ENCODE results near the gene TMEM123. TPM values are rescaled to one million over a fixed set of nuclear protein-coding genes. Genes with fewer than 3 reads are reported as not detected.

TMEM123 gene
- total RNA-seq, 2 experiments from 2014 or later, result 288 to 307 TPM

DNA sequence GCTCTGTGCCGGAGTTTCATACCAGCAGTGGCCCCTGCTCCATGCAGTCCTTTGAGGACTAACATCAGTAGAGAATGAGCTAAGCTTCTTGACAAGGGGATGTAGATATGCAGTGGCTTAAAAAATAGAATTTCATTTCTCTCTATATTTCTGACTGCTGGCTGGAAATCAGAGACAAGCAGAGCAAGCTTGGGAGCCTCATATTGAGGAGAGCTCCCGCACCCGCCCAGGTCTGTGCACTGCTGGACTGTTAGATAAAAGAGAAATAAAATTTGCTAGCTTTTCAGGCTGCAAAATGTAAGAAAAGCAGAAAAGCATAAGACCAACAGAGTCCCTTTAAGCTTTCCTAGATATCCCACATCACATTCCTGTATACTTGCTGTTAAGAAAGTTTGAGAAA, 46.6 kb upstream of the TMEM123 start:
- Mint-ChIP-seq H3K27ac (no peak overlapping the region), H3K4me3 (no peak overlapping the region), H3K27me3 (peaks cover 6% of the 10 kb centered on the region), H3K4me1 (ENCODE audit: low read depth) (peaks cover 7% of the 10 kb centered on the region), H3K36me3 (ENCODE audit: low read depth) (no peaks in the 10 kb centered on the region), H3K9me3 (no peaks in the 10 kb centered on the region)
- CTCF ChIA-PET, result interaction anchor here (0.6 to 1.4 kb wide), 5 partner anchors 9 to 203 kb away, joined by 3 to 5 read pairs (median 3); no protein-coding TSS in a partner anchor
- no peak for DNase-seq
- no peak for ATAC-seq (ENCODE audit: poor library complexity)
- intact Hi-C loops (cut with DNase I, micrococcal nuclease), result loop anchor here (5.0 kb wide), 3 partner anchors 113 to 212 kb away; no protein-coding TSS in a partner anchor
- Histone ChIP-seq H3K4me3 (ENCODE audit: low read length) (no peak overlapping the region), H3K4me1 (ENCODE audit: insufficient read depth, low read length) (peaks cover 3% of the 10 kb centered on the region), H3K9me3 (ENCODE audit: control insufficient read depth in 1 of 2, insufficient read depth in 1 of 2, low read length in 2 of 2) (no peaks in the 10 kb centered on the region), H3K27ac (ENCODE audit: low read depth in 1 of 2, low read length in 2 of 2) (no peak overlapping the region), H3K36me3 (ENCODE audit: insufficient read depth, low read length) (no peaks in the 10 kb centered on the region), H3K27me3 (ENCODE audit: control insufficient read depth in 1 of 2, insufficient read depth in 2 of 2, low read length in 2 of 2) (no peaks in the 10 kb centered on the region)
- POLR2A ChIA-PET, result no interaction called here
- TF ChIP-seq, protein P1, sequence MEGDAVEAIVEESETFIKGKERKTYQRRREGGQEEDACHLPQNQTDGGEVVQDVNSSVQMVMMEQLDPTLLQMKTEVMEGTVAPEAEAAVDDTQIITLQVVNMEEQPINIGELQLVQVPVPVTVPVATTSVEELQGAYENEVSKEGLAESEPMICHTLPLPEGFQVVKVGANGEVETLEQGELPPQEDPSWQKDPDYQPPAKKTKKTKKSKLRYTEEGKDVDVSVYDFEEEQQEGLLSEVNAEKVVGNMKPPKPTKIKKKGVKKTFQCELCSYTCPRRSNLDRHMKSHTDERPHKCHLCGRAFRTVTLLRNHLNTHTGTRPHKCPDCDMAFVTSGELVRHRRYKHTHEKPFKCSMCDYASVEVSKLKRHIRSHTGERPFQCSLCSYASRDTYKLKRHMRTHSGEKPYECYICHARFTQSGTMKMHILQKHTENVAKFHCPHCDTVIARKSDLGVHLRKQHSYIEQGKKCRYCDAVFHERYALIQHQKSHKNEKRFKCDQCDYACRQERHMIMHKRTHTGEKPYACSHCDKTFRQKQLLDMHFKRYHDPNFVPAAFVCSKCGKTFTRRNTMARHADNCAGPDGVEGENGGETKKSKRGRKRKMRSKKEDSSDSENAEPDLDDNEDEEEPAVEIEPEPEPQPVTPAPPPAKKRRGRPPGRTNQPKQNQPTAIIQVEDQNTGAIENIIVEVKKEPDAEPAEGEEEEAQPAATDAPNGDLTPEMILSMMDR (IDR thresholded peaks at IDR 0.05), result no peak

DNA sequence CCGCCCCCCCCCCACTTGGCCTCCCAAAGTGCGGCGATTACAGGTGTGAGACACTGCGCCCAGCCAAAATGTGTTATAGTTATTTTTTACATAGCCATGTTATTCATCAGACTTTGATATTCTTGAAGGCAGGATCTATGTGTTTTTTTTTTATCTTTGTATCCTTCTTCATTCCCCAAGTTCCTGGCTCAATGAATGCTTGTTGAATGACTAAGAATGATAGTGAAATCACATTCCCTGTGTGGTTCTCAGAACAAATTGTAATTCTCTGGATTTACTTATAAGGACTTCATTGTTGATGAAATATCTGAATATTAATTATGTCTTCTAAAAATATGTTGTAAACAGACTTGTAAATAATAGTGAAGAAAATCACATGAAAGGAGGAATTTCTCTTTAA, 44.5 kb upstream of the TMEM123 start:
- Histone ChIP-seq H3K27me3 (ENCODE audit: control insufficient read depth in 1 of 2, insufficient read depth in 2 of 2, low read length in 2 of 2) (no peaks in the 10 kb centered on the region), H3K4me1 (ENCODE audit: insufficient read depth, low read length) (peaks cover 3% of the 10 kb centered on the region), H3K4me3 (ENCODE audit: low read length) (no peak overlapping the region), H3K9me3 (ENCODE audit: control insufficient read depth in 1 of 2, insufficient read depth in 1 of 2, low read length in 2 of 2) (no peaks in the 10 kb centered on the region), H3K36me3 (ENCODE audit: insufficient read depth, low read length) (no peaks in the 10 kb centered on the region), H3K27ac (ENCODE audit: low read depth in 1 of 2, low read length in 2 of 2) (no peak overlapping the region)
- Mint-ChIP-seq H3K27me3 (peaks cover 6% of the 10 kb centered on the region), H3K9me3 (no peaks in the 10 kb centered on the region), H3K36me3 (ENCODE audit: low read depth) (no peaks in the 10 kb centered on the region), H3K4me1 (ENCODE audit: low read depth) (peaks cover 7% of the 10 kb centered on the region), H3K27ac (no peak overlapping the region), H3K4me3 (no peak overlapping the region)
- ChIA-PET CTCF (interaction anchor here (1.7 to 1.8 kb wide), 2 partner anchors 106 to 158 kb away, joined by 8 to 13 read pairs; no protein-coding TSS in a partner anchor), POLR2A (no interaction called here)
- intact Hi-C loops (cut with DNase I, micrococcal nuclease), result loop anchor here (5.0 kb wide), 3 partner anchors 115 to 210 kb away; no protein-coding TSS in a partner anchor
- ATAC-seq (ENCODE audit: poor library complexity) (no peak), DNase-seq (no peak)
- TF ChIP-seq, protein P1 (IDR thresholded peaks at IDR 0.05), result no peak

DNA sequence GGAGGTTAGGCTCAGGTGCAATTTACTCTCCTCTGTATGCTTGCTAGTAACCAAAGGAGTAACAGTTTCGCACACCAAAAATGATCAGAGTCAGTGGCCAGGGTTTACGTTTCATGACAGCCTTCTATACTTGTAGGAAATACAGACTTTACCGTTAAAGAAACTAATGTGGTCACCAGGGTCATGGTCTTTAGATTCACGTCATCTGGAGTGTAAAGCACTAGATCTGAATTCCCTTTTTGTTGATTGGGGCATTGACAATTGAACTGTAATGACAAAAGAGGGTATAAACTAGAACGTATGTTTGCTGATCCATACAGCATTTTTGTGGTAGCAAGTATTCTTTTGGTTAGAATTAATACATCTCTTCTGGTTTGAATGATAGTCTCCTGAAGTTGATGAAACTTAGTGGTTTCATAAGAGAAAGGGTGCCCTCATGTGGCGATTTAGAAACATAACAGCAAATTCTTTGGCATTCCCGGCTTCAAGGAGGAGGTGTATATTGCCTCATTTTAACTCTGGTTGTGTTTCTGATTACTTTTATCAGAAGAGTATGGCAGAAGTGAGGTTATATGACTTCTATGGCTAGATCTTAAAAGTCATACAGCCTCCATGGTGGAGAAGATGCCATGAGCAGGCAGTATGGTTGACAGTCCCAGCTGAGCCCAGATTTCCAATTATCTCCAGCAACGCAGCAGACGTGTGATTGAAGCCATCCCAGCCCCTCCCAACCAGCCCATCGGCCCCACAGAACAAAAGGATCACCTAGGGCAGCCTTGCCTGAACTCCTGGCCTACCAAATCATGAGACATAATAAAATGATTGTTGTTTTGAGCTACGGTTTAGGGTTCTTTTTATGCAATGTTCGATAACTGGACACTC, 42.8 kb upstream of the TMEM123 start:
- Histone ChIP-seq H3K9me3 (ENCODE audit: control insufficient read depth in 1 of 2, insufficient read depth in 1 of 2, low read length in 2 of 2) (no peaks in the 10 kb centered on the region), H3K4me3 (ENCODE audit: low read length) (no peak overlapping the region), H3K27ac (ENCODE audit: low read depth in 1 of 2, low read length in 2 of 2) (no peak overlapping the region), H3K4me1 (ENCODE audit: insufficient read depth, low read length) (peaks cover 3% of the 10 kb centered on the region), H3K36me3 (ENCODE audit: insufficient read depth, low read length) (no peaks in the 10 kb centered on the region), H3K27me3 (ENCODE audit: control insufficient read depth in 1 of 2, insufficient read depth in 2 of 2, low read length in 2 of 2) (no peaks in the 10 kb centered on the region)
- H3K27ac Mint-ChIP-seq, result no peak overlapping the region
- CTCF ChIA-PET, result interaction anchor here (0.8 to 1.8 kb wide), 9 partner anchors 44 to 207 kb away, joined by 3 to 13 read pairs (median 5); no protein-coding TSS in a partner anchor
- POLR2A ChIA-PET, result interaction anchor here (0.7 to 1.4 kb wide), 7 partner anchors 42 to 154 kb away, joined by 3 to 6 read pairs (median 5); no protein-coding TSS in a partner anchor
- DNase-seq (peak in 10 of 14 experiments; percentile 6 to 90 (median 28)), ATAC-seq (ENCODE audit: poor library complexity) (peak; percentile 89)
- H3K36me3 Mint-ChIP-seq (ENCODE audit: low read depth), result no peaks in the 10 kb centered on the region
- intact Hi-C loops (cut with DNase I, micrococcal nuclease), result loop anchor here (1.0 to 5.0 kb wide), 12 partner anchors 41 to 208 kb away; partner anchors contain the start of gene TMEM123 (in 1 of the 2)
- TF ChIP-seq, protein P1 (IDR thresholded peaks at IDR 0.05), result peak; percentile 77
- H3K9me3 Mint-ChIP-seq, result no peaks in the 10 kb centered on the region
- peaks cover 7% of the 10 kb centered on the region for H3K4me1 Mint-ChIP-seq (ENCODE audit: low read depth)
- H3K4me3 Mint-ChIP-seq, result no peak overlapping the region
- peaks cover 6% of the 10 kb centered on the region for H3K27me3 Mint-ChIP-seq
